HEK293 (cell line): ENCODE data around the gene MCTP1.

ENCODE experiments used
- CTCF ChIA-PET: fragments of 350-600 bp; formaldehyde crosslinking; extraction: SDS; loops from one replicate; lab custom pipeline; 2021; ENCODE audit warnings: antibody characterized with exemption; lab: Yijun Ruan, JAX
- POLR2A ChIA-PET: fragments of 300-600 bp; formaldehyde crosslinking; extraction: SDS; loops from one replicate; lab custom pipeline; 2020; ENCODE audit warnings: antibody characterized with exemption, inconsistent platforms; lab: Yijun Ruan, JAX
- H3K27ac ChIP-seq: fragments of 200-500 bp; sonication (Bioruptor generic); 2 replicates; pipeline ENCODE4 v1.5.1; 2014; ENCODE audit warnings: low read depth, low read length, control low read depth, inconsistent platforms; ENCODE audit errors: extremely low read depth
- H3K36me3 ChIP-seq, 2 experiments: fragments of 200-500 bp in 1 of 2; sonication (Bioruptor generic) in 1 of 2; 1 replicate in 1 of 2; 2 replicates in 1 of 2; pipeline ENCODE4 v1.5.1; 2014 to 2017; ENCODE audit warnings: inconsistent platforms in 2 of 2, low read length in 2 of 2; ENCODE audit not compliant: control insufficient read depth in 2 of 2, insufficient read depth in 1 of 2
- H3K4me1 ChIP-seq: fragments of 200-500 bp; sonication (Bioruptor generic); 2 replicates; pipeline ENCODE4 v1.5.1; 2014; ENCODE audit warnings: mild to moderate bottlenecking, low read length, inconsistent platforms; ENCODE audit not compliant: control insufficient read depth, insufficient read depth
- H3K4me3 ChIP-seq: 2 replicates; pipeline ENCODE4 v1.5.1; 2011; ENCODE audit warnings: low read depth, mild to moderate bottlenecking, control low read depth, low read length, moderate library complexity
- H3K9me3 ChIP-seq: fragments of 200-500 bp; sonication (Bioruptor generic); 2 replicates; pipeline ENCODE4 v1.5.1; 2014; ENCODE audit warnings: low read depth, low read length, inconsistent platforms; ENCODE audit not compliant: control insufficient read depth, insufficient read depth
- KLF1 ChIP-seq: fragments of 450-650 bp; formaldehyde crosslinking; IDR thresholded peaks from 2 replicates; pipeline ENCODE4 v1.5.1; 2016; ENCODE audit warnings: missing biosample characterization, missing genetic modification characterization
- KLF7 ChIP-seq: fragments of 450-650 bp; formaldehyde crosslinking; IDR thresholded peaks from 2 replicates; pipeline ENCODE4 v1.5.1; 2016; ENCODE audit warnings: missing biosample characterization, missing genetic modification characterization, borderline replicate concordance
- REPIN1 ChIP-seq: fragments of 450-650 bp; formaldehyde crosslinking; IDR thresholded peaks from 2 replicates; pipeline ENCODE4 v1.5.1; 2017; ENCODE audit warnings: missing biosample characterization, missing genetic modification characterization, low read depth
- ZNF155 ChIP-seq: fragments of 450-650 bp; formaldehyde crosslinking; IDR thresholded peaks from 2 replicates; pipeline ENCODE4 v1.5.1; 2016; ENCODE audit warnings: missing biosample characterization, missing genetic modification characterization
- ZNF174 ChIP-seq: fragments of 450-650 bp; formaldehyde crosslinking; IDR thresholded peaks from 2 replicates; pipeline ENCODE4 v1.5.0; 2017; ENCODE audit warnings: missing biosample characterization, mild to moderate bottlenecking, missing genetic modification characterization
- ZNF24 ChIP-seq: fragments of 450-650 bp; formaldehyde crosslinking; IDR thresholded peaks from 2 replicates; pipeline ENCODE4 v1.5.1; 2016; ENCODE audit warnings: missing biosample characterization, missing genetic modification characterization
- ZNF280D ChIP-seq: fragments of 450-650 bp; formaldehyde crosslinking; IDR thresholded peaks from 2 replicates; pipeline ENCODE4 v1.5.1; 2016; ENCODE audit warnings: missing biosample characterization, missing genetic modification characterization
- ZNF366 ChIP-seq: fragments of 450-650 bp; formaldehyde crosslinking; conservative IDR thresholded peaks from 2 replicates; pipeline ENCODE4 v1.5.1; 2016; ENCODE audit warnings: missing biosample characterization, missing genetic modification characterization
- ZNF37A ChIP-seq: fragments of 450-650 bp; IDR thresholded peaks from 2 replicates; pipeline ENCODE4 v1.5.1; 2018; ENCODE audit warnings: missing biosample characterization, missing genetic modification characterization
- ZNF501 ChIP-seq: fragments of 450-650 bp; formaldehyde crosslinking; IDR thresholded peaks from 2 replicates; pipeline ENCODE4 v1.5.1; 2016; ENCODE audit warnings: missing biosample characterization, missing genetic modification characterization
- ZNF510 ChIP-seq: fragments of 450-650 bp; formaldehyde crosslinking; IDR thresholded peaks from 2 replicates; pipeline ENCODE4 v1.5.1; 2018; ENCODE audit warnings: mild to moderate bottlenecking, missing genetic modification characterization, missing biosample characterization; ENCODE audit not compliant: insufficient replicate concordance
- ZNF626 ChIP-seq: fragments of 450-650 bp; sonication (Bioruptor Pico); formaldehyde crosslinking; IDR thresholded peaks from 2 replicates; pipeline ENCODE4 v1.5.1; 2018; ENCODE audit warnings: missing biosample characterization, missing genetic modification characterization, inconsistent platforms
- ZNF658 ChIP-seq: fragments of 450-650 bp; formaldehyde crosslinking; IDR thresholded peaks from 2 replicates; pipeline ENCODE4; 2016; ENCODE audit warnings: missing biosample characterization, missing genetic modification characterization
- ZNF776 ChIP-seq: fragments of 450-650 bp; formaldehyde crosslinking; IDR thresholded peaks from 2 replicates; pipeline ENCODE4 v1.5.0; 2017; ENCODE audit warnings: missing biosample characterization, missing genetic modification characterization, borderline replicate concordance
- ZSCAN18 ChIP-seq: fragments of 450-650 bp; formaldehyde crosslinking; IDR thresholded peaks from 2 replicates; pipeline ENCODE4 v1.5.1; 2016; ENCODE audit warnings: missing biosample characterization, missing genetic modification characterization
- ZSCAN30 ChIP-seq: fragments of 450-650 bp; IDR thresholded peaks from 2 replicates; pipeline ENCODE4 v1.5.1; 2018; ENCODE audit warnings: missing biosample characterization, mild to moderate bottlenecking, missing genetic modification characterization, moderate library complexity
- ZXDB ChIP-seq: fragments of 450-650 bp; formaldehyde crosslinking; IDR thresholded peaks from 2 replicates; pipeline ENCODE4 v1.5.1; 2016; ENCODE audit warnings: missing biosample characterization, missing genetic modification characterization
- TF ChIP-seq, protein P1 (sequence below): fragments of 450-650 bp; formaldehyde crosslinking; IDR thresholded peaks from 2 replicates; pipeline ENCODE4 v1.5.1; 2017; ENCODE audit warnings: missing biosample characterization, missing genetic modification characterization
- TF ChIP-seq, protein P2 (sequence below): fragments of 450-650 bp; formaldehyde crosslinking; IDR thresholded peaks from 2 replicates; pipeline ENCODE4 v1.5.1; 2016; ENCODE audit warnings: missing biosample characterization, missing genetic modification characterization
- TF ChIP-seq, protein P3 (sequence below): fragments of 450-650 bp; formaldehyde crosslinking; IDR thresholded peaks from 2 replicates; pipeline ENCODE4 v1.5.1; 2016; ENCODE audit warnings: missing biosample characterization, missing genetic modification characterization

Gene MCTP1

DNA sequence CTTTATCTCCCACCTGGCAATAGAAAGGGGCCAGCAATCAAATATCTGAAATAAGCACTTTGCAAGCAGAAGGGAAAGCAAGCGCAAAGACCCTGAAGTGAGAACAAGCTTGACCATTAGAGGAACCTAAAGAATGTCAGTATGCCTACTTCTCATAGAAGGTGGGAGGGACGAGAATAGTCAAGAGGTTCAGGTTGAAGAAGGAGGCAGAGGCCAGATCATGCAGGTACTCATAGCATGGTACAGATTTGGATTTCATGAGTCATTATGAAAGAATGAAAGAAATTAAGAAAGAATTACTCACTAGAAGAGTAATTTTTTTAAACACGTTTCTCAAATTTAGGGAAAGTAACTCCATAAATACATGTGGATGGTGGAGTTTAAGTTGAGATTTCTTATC, 33.7 kb downstream of the MCTP1 start (continued):
- no peak for TF ChIP-seq ZNF280D (tag by site-specific recombination)
- TF ChIP-seq KLF1 (tag by site-specific recombination) = no peak

DNA sequence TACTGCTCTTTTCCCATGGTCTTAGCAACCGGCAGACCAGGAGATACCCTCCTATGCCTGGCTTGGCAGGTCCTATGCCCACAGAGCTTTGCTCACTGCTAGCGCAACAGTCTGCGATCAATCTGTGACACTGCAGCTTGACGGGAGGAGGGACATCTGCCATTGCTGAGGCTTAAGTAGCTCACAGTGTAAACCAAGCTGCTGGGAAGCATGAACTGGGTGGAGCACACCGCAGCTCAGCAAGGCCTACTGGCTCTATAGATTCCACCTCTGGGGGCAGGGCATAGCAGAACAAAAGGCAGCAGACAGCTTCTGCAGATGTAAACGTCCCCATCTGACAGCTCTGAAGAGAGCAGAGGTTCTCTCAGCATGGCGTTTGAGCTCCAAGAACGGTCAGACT, 40.4 kb downstream of the MCTP1 start:
- CTCF ChIA-PET = no interaction called here
- no peak overlapping the region for H3K4me3 ChIP-seq
- no peaks in the 10 kb centered on the region for H3K9me3 ChIP-seq
- POLR2A ChIA-PET = no interaction called here
- no peak overlapping the region for H3K27ac ChIP-seq
- no peaks in the 10 kb centered on the region for H3K36me3 ChIP-seq
- TF ChIP-seq ZNF366 (tag by site-specific recombination) = no peak
- TF ChIP-seq ZSCAN30 (tag by site-specific recombination) = no peak
- no peak for TF ChIP-seq ZNF155 (tag by site-specific recombination)
- H3K4me1 ChIP-seq = no peaks in the 10 kb centered on the region

GRCh38 chr5:95241635-95242034, 43.3 kb downstream of the MCTP1 start:
- H3K4me1 ChIP-seq = no peaks in the 10 kb centered on the region
- no peak overlapping the region for H3K27ac ChIP-seq
- POLR2A ChIA-PET = no interaction called here
- no peaks in the 10 kb centered on the region for H3K36me3 ChIP-seq
- H3K4me3 ChIP-seq = no peak overlapping the region
- CTCF ChIA-PET = interaction anchor here (1.2 kb wide), 1 partner anchor 273 kb away, joined by 3 read pairs; no protein-coding TSS in a partner anchor
- H3K9me3 ChIP-seq = no peaks in the 10 kb centered on the region
- TF ChIP-seq ZXDB = no peak
- no peak for TF ChIP-seq ZNF510 (tag by site-specific recombination)
- TF ChIP-seq ZNF37A (tag by site-specific recombination) = no peak
- TF ChIP-seq, protein P1, sequence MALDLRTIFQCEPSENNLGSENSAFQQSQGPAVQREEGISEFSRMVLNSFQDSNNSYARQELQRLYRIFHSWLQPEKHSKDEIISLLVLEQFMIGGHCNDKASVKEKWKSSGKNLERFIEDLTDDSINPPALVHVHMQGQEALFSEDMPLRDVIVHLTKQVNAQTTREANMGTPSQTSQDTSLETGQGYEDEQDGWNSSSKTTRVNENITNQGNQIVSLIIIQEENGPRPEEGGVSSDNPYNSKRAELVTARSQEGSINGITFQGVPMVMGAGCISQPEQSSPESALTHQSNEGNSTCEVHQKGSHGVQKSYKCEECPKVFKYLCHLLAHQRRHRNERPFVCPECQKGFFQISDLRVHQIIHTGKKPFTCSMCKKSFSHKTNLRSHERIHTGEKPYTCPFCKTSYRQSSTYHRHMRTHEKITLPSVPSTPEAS = no peak
- TF ChIP-seq ZNF501 (tag by site-specific recombination) = no peak

DNA sequence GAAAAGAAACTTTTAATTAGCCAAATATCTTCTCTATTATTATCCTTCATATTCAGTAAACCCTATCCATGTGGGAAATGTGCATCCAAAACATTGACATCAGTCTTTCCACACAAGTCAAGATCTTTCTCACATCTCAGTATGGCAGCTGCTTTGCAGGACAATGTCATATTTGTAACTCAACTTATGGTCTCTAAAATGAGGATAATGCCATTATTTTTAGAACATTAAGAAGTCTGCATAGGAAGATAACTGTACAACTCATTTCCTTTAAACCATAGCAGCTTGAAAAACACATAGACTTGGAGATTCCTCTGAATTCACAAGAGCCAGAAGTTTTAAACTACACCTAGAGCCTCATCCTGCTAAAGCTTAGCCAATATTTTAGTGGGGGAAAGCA, 43.7 kb downstream of the MCTP1 start:
- Histone ChIP-seq H3K36me3 (no peaks in the 10 kb centered on the region), H3K27ac (no peak overlapping the region), H3K4me1 (no peaks in the 10 kb centered on the region), H3K9me3 (no peaks in the 10 kb centered on the region), H3K4me3 (no peak overlapping the region)
- CTCF ChIA-PET = interaction anchor here (1.2 kb wide), 1 partner anchor 273 kb away, joined by 3 read pairs; no protein-coding TSS in a partner anchor
- POLR2A ChIA-PET = no interaction called here
- TF ChIP-seq, protein P2, sequence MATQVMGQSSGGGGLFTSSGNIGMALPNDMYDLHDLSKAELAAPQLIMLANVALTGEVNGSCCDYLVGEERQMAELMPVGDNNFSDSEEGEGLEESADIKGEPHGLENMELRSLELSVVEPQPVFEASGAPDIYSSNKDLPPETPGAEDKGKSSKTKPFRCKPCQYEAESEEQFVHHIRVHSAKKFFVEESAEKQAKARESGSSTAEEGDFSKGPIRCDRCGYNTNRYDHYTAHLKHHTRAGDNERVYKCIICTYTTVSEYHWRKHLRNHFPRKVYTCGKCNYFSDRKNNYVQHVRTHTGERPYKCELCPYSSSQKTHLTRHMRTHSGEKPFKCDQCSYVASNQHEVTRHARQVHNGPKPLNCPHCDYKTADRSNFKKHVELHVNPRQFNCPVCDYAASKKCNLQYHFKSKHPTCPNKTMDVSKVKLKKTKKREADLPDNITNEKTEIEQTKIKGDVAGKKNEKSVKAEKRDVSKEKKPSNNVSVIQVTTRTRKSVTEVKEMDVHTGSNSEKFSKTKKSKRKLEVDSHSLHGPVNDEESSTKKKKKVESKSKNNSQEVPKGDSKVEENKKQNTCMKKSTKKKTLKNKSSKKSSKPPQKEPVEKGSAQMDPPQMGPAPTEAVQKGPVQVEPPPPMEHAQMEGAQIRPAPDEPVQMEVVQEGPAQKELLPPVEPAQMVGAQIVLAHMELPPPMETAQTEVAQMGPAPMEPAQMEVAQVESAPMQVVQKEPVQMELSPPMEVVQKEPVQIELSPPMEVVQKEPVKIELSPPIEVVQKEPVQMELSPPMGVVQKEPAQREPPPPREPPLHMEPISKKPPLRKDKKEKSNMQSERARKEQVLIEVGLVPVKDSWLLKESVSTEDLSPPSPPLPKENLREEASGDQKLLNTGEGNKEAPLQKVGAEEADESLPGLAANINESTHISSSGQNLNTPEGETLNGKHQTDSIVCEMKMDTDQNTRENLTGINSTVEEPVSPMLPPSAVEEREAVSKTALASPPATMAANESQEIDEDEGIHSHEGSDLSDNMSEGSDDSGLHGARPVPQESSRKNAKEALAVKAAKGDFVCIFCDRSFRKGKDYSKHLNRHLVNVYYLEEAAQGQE = no peak
- TF ChIP-seq, protein P3, sequence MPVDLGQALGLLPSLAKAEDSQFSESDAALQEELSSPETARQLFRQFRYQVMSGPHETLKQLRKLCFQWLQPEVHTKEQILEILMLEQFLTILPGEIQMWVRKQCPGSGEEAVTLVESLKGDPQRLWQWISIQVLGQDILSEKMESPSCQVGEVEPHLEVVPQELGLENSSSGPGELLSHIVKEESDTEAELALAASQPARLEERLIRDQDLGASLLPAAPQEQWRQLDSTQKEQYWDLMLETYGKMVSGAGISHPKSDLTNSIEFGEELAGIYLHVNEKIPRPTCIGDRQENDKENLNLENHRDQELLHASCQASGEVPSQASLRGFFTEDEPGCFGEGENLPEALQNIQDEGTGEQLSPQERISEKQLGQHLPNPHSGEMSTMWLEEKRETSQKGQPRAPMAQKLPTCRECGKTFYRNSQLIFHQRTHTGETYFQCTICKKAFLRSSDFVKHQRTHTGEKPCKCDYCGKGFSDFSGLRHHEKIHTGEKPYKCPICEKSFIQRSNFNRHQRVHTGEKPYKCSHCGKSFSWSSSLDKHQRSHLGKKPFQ (tag by site-specific recombination) = no peak
- no peak for TF ChIP-seq ZNF658 (tag by site-specific recombination)
- TF ChIP-seq ZNF626 (tag by site-specific recombination) = no peak
- no peak for TF ChIP-seq ZNF174 (tag by site-specific recombination)
- TF ChIP-seq ZNF24 (tag by site-specific recombination) = no peak
- TF ChIP-seq KLF7 = no peak
- TF ChIP-seq ZSCAN18 (tag by site-specific recombination) = no peak
- TF ChIP-seq ZNF776 (tag by site-specific recombination) = no peak
- no peak for TF ChIP-seq REPIN1 (tag by site-specific recombination)
